Stomach smooth muscle (tissue), 2 donors: ENCODE measurements around the gene TRIM24.

Experiments
- H3K27ac ChIP-seq: one replicate; pipeline ENCODE4 v1.7.0; 2013; ENCODE audit warnings: mild to moderate bottlenecking, low read length, inconsistent platforms
- H3K27me3 ChIP-seq, 2 donors: one replicate each; pipeline ENCODE4 v1.7.0; 2013; ENCODE audit warnings: low read length in 2 of 2; ENCODE audit not compliant: insufficient read depth in 2 of 2, control insufficient read depth in 1 of 2
- H3K36me3 ChIP-seq, 2 donors: one replicate each; pipeline ENCODE4 v1.7.0; 2013; ENCODE audit warnings: low read length in 2 of 2; ENCODE audit not compliant: control insufficient read depth in 2 of 2, insufficient read depth in 2 of 2
- H3K4me1 ChIP-seq: one replicate; pipeline ENCODE4 v1.7.0; 2013; ENCODE audit warnings: low read length; ENCODE audit not compliant: control insufficient read depth, insufficient read depth
- H3K4me3 ChIP-seq, 2 donors: one replicate each; pipeline ENCODE4 v1.7.0; 2013; ENCODE audit warnings: low read length in 2 of 2
- H3K9ac ChIP-seq, 2 donors: one replicate each; pipeline ENCODE4 v1.7.0; 2013; ENCODE audit warnings: low read length in 2 of 2, mild to moderate bottlenecking in 1 of 2
- H3K9me3 ChIP-seq, 2 donors: one replicate each; pipeline ENCODE4 v1.7.0; 2013; ENCODE audit warnings: low read length in 2 of 2; ENCODE audit not compliant: control insufficient read depth in 2 of 2
- donor health status: healthy.
- donor health status: Pancreatic carcinoma.

Gene TRIM24

DNA sequence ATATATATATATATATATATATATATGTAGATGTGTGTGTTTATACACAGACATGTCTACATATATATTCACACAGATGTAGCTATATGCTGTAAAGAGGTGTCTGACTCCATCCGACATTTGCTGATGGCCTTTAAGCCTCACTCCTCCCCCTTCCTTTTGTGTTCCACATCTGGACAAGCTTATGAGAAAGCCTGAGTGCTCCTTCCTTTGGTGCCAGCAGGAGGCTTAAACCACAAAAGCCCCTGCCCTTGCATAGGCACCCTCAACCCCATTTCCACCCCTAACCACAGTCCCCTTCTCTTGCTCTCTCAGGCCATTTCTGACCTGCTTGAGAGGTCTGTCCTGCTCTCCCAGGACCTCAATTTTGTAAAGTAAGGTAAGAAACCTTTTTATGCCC is 142.4 kb downstream of the TRIM24 start:
- Histone ChIP-seq H3K27ac (no peak overlapping the region), H3K27me3 (no peaks in the 10 kb centered on the region), H3K9me3 (no peaks in the 10 kb centered on the region), H3K9ac (no peak overlapping the region), H3K36me3 (no peaks in the 10 kb centered on the region), H3K4me3 (no peak overlapping the region), H3K4me1 (no peaks in the 10 kb centered on the region)

GRCh38 chr7:138603549-138604318 is 143.7 kb downstream of the TRIM24 start:
- Histone ChIP-seq H3K4me3 (no peak overlapping the region), H3K9me3 (no peaks in the 10 kb centered on the region), H3K27me3 (no peaks in the 10 kb centered on the region), H3K9ac (no peak overlapping the region), H3K4me1 (no peaks in the 10 kb centered on the region), H3K36me3 (no peaks in the 10 kb centered on the region), H3K27ac (no peak overlapping the region)

DNA sequence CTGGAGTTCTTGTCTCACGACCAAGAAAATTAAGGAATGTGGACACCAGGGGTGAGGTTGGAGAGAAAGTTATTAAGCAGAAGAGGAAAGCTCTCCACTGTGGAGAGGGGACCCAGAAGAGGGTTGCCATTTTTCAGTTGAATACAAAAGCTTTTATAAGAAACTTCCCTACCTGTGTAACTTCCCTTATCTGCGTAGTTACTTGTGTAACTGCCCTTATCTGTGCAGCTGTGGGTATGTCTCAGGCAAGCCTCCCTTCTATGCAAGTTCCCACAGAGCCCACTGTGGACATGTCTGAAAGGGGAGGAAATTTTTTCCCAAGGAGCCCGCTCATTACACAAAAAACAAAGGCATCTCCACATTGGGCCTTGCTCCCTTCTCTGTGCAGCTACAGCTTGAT is 146.2 kb downstream of the TRIM24 start:
- no peak overlapping the region for H3K4me3 ChIP-seq
- H3K9me3 ChIP-seq = no peaks in the 10 kb centered on the region
- H3K27me3 ChIP-seq = no peaks in the 10 kb centered on the region
- no peaks in the 10 kb centered on the region for H3K4me1 ChIP-seq
- H3K27ac ChIP-seq = no peak overlapping the region
- no peaks in the 10 kb centered on the region for H3K36me3 ChIP-seq
- no peak overlapping the region for H3K9ac ChIP-seq

DNA sequence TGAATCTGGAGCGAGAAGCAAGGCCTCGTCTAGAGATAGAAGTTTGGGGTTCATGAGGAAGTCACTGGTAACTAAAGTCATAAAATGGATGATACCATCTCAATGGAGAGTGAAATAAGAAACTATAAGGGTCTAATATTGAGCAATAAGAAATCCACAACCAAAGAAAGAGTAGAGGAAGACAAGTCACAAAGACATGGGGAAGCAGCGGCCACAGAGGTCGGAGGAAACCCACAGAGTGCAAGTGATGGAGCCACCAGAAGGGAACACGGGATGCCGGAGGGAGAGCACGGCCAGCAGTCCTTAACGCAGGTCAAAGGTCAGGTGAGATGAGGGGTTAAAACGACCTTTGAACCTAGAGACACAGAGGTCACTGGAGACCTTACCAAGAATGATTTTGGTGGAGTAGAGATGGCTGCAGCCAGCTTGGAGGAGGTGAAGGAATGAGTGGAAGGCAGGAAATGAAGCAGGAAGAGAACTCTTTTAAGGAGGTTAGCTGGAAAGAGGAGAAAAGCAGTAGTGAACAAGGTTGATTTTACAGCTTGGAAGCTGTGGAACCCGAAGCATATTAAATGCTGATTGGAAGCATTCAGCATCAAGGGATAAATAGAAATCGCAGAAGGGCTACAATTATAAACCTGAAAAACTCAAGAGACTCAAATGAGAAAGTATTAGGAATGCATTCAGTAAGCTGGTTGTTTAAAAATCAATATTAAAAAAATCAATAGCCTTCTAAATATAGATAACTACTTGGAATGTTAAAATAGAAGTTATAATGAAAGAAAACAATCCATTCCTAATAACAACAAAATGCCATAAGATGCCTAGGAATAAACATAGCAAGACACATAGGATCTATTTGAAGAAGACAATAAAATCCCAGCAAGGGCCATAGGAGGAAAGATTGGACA is 147.4 kb downstream of the TRIM24 start:
- no peaks in the 10 kb centered on the region for H3K27me3 ChIP-seq

DNA sequence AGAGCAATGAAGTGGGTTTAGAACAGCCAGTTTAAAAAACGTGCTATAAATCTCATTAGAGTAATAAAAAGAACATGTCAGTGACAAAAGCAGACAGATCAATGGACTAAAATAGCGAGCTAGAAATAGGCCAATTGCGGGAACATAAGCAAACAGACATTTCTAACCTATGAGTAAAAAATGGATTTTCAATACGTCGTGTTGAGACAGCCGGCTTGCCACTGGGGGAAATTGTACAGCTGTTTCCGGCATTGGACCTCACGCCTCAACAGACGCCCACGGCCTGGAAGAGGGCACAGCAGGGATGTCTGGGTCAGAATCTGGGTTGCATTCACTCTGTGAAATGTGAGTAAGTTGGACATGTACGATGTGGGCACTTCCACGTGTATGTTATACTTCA is 148.2 kb downstream of the TRIM24 start:
- H3K4me1 ChIP-seq = no peaks in the 10 kb centered on the region
- no peak overlapping the region for H3K4me3 ChIP-seq
- no peaks in the 10 kb centered on the region for H3K9me3 ChIP-seq
- no peaks in the 10 kb centered on the region for H3K27me3 ChIP-seq
- no peak overlapping the region for H3K27ac ChIP-seq
- H3K36me3 ChIP-seq = no peaks in the 10 kb centered on the region
- no peak overlapping the region for H3K9ac ChIP-seq

More for the DNA sequence above, 147.4 kb downstream of the TRIM24 start:
- H3K4me3 ChIP-seq = no peak overlapping the region
- H3K4me1 ChIP-seq = no peaks in the 10 kb centered on the region
- no peak overlapping the region for H3K9ac ChIP-seq
- no peaks in the 10 kb centered on the region for H3K9me3 ChIP-seq
- H3K27ac ChIP-seq = no peak overlapping the region
- H3K36me3 ChIP-seq = no peaks in the 10 kb centered on the region

- no peak overlapping the region for H3K4me3 ChIP-seq
- no peaks in the 10 kb centered on the region for H3K36me3 ChIP-seq
- H3K27ac ChIP-seq = no peak overlapping the region
- no peaks in the 10 kb centered on the region for H3K4me1 ChIP-seq
- no peaks in the 10 kb centered on the region for H3K27me3 ChIP-seq
- no peaks in the 10 kb centered on the region for H3K9me3 ChIP-seq
- no peak overlapping the region for H3K9ac ChIP-seq
Observed at GRCh38 chr7:138610671-138611170, 150.7 kb downstream of the TRIM24 start.

DNA sequence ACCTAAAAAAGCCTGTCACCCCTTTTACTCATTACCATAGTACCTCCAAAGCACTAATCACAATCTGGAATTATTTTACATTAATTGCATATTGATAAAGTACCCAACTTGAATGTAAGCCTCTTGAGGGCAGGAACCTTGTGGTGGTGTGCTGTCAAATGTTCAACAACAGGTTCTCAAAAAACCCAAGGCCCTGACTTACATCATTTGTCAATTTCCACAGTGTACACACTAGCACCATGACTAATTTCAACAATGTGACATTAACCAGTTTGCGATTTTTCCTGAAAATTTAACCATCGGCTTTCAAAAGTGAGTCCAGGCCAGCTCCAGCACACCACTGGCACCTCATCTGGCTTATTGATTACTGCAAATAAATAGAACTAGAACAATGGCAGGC is 153.6 kb downstream of the TRIM24 start:
- no peaks in the 10 kb centered on the region for H3K4me1 ChIP-seq

DNA sequence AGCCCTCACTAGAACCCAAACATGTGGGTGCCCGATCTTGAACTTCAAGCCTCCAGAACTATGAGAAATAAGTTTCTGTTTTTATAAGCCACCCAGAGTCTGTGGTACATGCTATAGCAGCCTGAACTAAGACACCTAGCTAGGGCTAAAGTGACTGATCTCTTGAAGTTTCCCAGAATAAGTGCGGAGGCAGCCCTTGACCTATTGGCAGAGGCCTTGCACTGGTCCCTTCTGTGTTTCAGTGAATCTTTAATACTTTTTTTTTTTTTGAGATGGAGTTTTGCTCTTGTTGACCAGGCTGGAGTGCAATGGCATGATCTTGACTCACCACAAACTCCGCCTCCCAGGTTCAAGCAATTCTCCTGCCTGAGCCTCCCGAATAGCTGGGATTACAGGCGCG is 156.0 kb downstream of the TRIM24 start:
- no peaks in the 10 kb centered on the region for H3K9me3 ChIP-seq
- H3K36me3 ChIP-seq = no peaks in the 10 kb centered on the region
- H3K9ac ChIP-seq = no peak overlapping the region
- no peak overlapping the region for H3K27ac ChIP-seq
- no peaks in the 10 kb centered on the region for H3K27me3 ChIP-seq
- no peak overlapping the region for H3K4me3 ChIP-seq
- H3K4me1 ChIP-seq = no peaks in the 10 kb centered on the region

More for the DNA sequence above, 153.6 kb downstream of the TRIM24 start:
- Histone ChIP-seq H3K9ac (no peak overlapping the region), H3K27me3 (no peaks in the 10 kb centered on the region), H3K27ac (no peak overlapping the region), H3K36me3 (no peaks in the 10 kb centered on the region), H3K9me3 (no peaks in the 10 kb centered on the region), H3K4me3 (no peak overlapping the region)

- no peak overlapping the region for H3K4me3 ChIP-seq
- no peaks in the 10 kb centered on the region for H3K27me3 ChIP-seq
- H3K27ac ChIP-seq = no peak overlapping the region
- H3K9ac ChIP-seq = no peak overlapping the region
- no peaks in the 10 kb centered on the region for H3K36me3 ChIP-seq
- no peaks in the 10 kb centered on the region for H3K4me1 ChIP-seq
- H3K9me3 ChIP-seq = no peaks in the 10 kb centered on the region
Observed at GRCh38 chr7:138618506-138618905, 158.4 kb downstream of the TRIM24 start.

- Histone ChIP-seq H3K27ac (no peak overlapping the region), H3K27me3 (no peaks in the 10 kb centered on the region), H3K36me3 (no peaks in the 10 kb centered on the region), H3K4me1 (no peaks in the 10 kb centered on the region), H3K9ac (no peak overlapping the region), H3K9me3 (no peaks in the 10 kb centered on the region), H3K4me3 (no peak overlapping the region)
Observed at GRCh38 chr7:138618933-138619332, 158.9 kb downstream of the TRIM24 start.
